OCI-LY7 (cell line): ENCODE data around the gene GABARAP. TPM values are rescaled to one million over a fixed set of nuclear protein-coding genes. Genes with fewer than 3 reads are reported as not detected.

Source experiments
- BruUV-seq: library from RNA; stranded (reverse); fragments of 400-500 nt; replicated peaks from 2 replicates; lab custom pipeline; 2021; lab: Mats Ljungman, UMichigan
- CTCF ChIA-PET: fragments of 300-600 bp; sonication (Branson Sonifier 250); formaldehyde crosslinking; loops from one replicate; lab custom pipeline; 2022; ENCODE audit warnings: antibody characterized with exemption; ENCODE audit not compliant: unreplicated experiment; lab: Charles Lee
- POLR2A ChIA-PET: fragments of 300-600 bp; sonication (Branson Sonifier 250); formaldehyde crosslinking; loops from one replicate; lab custom pipeline; 2022; ENCODE audit warnings: antibody characterized with exemption; lab: Charles Lee
- DNase-seq: peaks from one replicate; pipeline ENCODE4 v3.0.0-alpha.2; 2015; ENCODE audit warnings: low spot score
- H2AFZ ChIP-seq: fragments of 200-600 bp; sonication (generic), shearing (Covaris generic); 2 replicates; pipeline ENCODE4 v1.6.1; 2014; ENCODE audit warnings: mild to moderate bottlenecking, antibody characterized with exemption, low read length, moderate library complexity
- H3K27ac ChIP-seq: fragments of 200-600 bp; sonication (generic); 2 replicates; pipeline ENCODE4 v1.5.1; 2014; ENCODE audit warnings: mixed run types, low read depth, mild to moderate bottlenecking, moderate library complexity, low read length, inconsistent platforms; ENCODE audit not compliant: poor library complexity, severe bottlenecking
- H3K36me3 ChIP-seq: fragments of 200-600 bp; sonication (generic); 2 replicates; pipeline ENCODE4 v1.6.1; 2014; ENCODE audit warnings: mild to moderate bottlenecking, antibody characterized with exemption, low read length, moderate library complexity, mixed read lengths; ENCODE audit not compliant: insufficient read depth
- H3K4me1 ChIP-seq: fragments of 200-600 bp; sonication (generic); 2 replicates; pipeline ENCODE4 v1.5.1; 2014; ENCODE audit warnings: mild to moderate bottlenecking, low read length; ENCODE audit not compliant: insufficient read depth, poor library complexity, severe bottlenecking
- H3K4me2 ChIP-seq: fragments of 200-600 bp; sonication (generic); 2 replicates; pipeline ENCODE4 v1.6.1; 2014; ENCODE audit warnings: mild to moderate bottlenecking, low read length
- H3K4me3 ChIP-seq: fragments of 200-600 bp; sonication (generic); 2 replicates; pipeline ENCODE4 v1.5.1; 2014; ENCODE audit warnings: mild to moderate bottlenecking, low read depth, low read length; ENCODE audit not compliant: poor library complexity, severe bottlenecking
- H3K79me2 ChIP-seq: fragments of 200-600 bp; sonication (generic); 2 replicates; pipeline ENCODE4 v1.6.1; 2016; ENCODE audit warnings: low read depth, mild to moderate bottlenecking, low read length, moderate library complexity, mixed read lengths; ENCODE audit not compliant: insufficient read depth
- H3K9me2 ChIP-seq: fragments of 200-600 bp; sonication (generic); 2 replicates; pipeline ENCODE4 v1.6.1; 2016; ENCODE audit warnings: mild to moderate bottlenecking, low read length, mixed read lengths; ENCODE audit not compliant: insufficient read depth
- H3K9me3 ChIP-seq: fragments of 200-600 bp; sonication (generic); 2 replicates; pipeline ENCODE4 v1.6.1; 2014; ENCODE audit warnings: mild to moderate bottlenecking, mixed run types, low read length, mixed read lengths
- H4K20me1 ChIP-seq: fragments of 200-600 bp; sonication (generic); 2 replicates; pipeline ENCODE4 v1.6.1; 2014; ENCODE audit warnings: mild to moderate bottlenecking, antibody characterized with exemption, low read length, moderate library complexity, mixed read lengths; ENCODE audit not compliant: insufficient read depth
- EZH2phosphoT487 ChIP-seq: fragments of 200-600 bp; sonication (generic); IDR thresholded peaks from 2 replicates; pipeline ENCODE4 v1.6.1; 2018; ENCODE audit warnings: low read depth, borderline replicate concordance, mild to moderate bottlenecking, mixed run types, antibody characterized with exemption, low read length, moderate library complexity, mixed read lengths
- intact Hi-C: fragments of 100-400 bp; cut with micrococcal nuclease; formaldehyde crosslinking; loops from one replicate; pipeline ENCODE4 v1.10.0; 2022; ENCODE audit not compliant: unreplicated experiment
- total RNA-seq, 2 experiments: library from RNA; depleted of rRNA in 1 of 2; stranded (reverse); fragments of >200 nt in 1 of 2; shearing (Covaris generic) in 1 of 2; gene quantifications; 2 replicates each; pipeline ENCODE4 v1.2.3, GENCODE V29; 2014 to 2022
- TF ChIP-seq, protein P1 (sequence below): fragments of 200-600 bp; sonication (generic); conservative IDR thresholded peaks from 2 replicates; pipeline ENCODE4 v1.5.1; 2014; ENCODE audit warnings: mild to moderate bottlenecking, antibody characterized with exemption, low read length, moderate library complexity, mixed read lengths

Gene GABARAP
- total RNA-seq, 2 experiments from 2014 or later, result 128 to 199 TPM

- peak within 1 kb of the TSS; percentile 97 for H3K4me3 ChIP-seq
- intact Hi-C loops, result loop anchor here (1.0 kb wide), 1 partner anchor 13 kb away; no protein-coding TSS in a partner anchor
- DNase-seq, result peak; percentile 96
- ChIA-PET CTCF (interaction anchor here (0.6 to 2.4 kb wide), 2 partner anchors 13 to 792 kb away, joined by 3 to 7 read pairs; no protein-coding TSS in a partner anchor), POLR2A (no interaction called here)
- peak within 1 kb of the TSS; percentile 29; the same call in 1 of the 2 replicates for H2AFZ ChIP-seq
- H3K9me3 ChIP-seq, result no peaks in the 10 kb centered on the region
- peaks cover 40% of the 10 kb centered on the region for H3K4me1 ChIP-seq
- H3K79me2 ChIP-seq, result peaks cover 59% of the 10 kb centered on the region
- H3K36me3 ChIP-seq, result peaks cover 64% of the 10 kb centered on the region
- peak within 1 kb of the TSS; percentile 98 for H3K4me2 ChIP-seq
- peak within 1 kb of the TSS; percentile 65 for H3K27ac ChIP-seq
- peaks cover 19% of the 10 kb centered on the region for H4K20me1 ChIP-seq
- TSS peak; percentile 53 for BruUV-seq
- TF ChIP-seq, protein P1, sequence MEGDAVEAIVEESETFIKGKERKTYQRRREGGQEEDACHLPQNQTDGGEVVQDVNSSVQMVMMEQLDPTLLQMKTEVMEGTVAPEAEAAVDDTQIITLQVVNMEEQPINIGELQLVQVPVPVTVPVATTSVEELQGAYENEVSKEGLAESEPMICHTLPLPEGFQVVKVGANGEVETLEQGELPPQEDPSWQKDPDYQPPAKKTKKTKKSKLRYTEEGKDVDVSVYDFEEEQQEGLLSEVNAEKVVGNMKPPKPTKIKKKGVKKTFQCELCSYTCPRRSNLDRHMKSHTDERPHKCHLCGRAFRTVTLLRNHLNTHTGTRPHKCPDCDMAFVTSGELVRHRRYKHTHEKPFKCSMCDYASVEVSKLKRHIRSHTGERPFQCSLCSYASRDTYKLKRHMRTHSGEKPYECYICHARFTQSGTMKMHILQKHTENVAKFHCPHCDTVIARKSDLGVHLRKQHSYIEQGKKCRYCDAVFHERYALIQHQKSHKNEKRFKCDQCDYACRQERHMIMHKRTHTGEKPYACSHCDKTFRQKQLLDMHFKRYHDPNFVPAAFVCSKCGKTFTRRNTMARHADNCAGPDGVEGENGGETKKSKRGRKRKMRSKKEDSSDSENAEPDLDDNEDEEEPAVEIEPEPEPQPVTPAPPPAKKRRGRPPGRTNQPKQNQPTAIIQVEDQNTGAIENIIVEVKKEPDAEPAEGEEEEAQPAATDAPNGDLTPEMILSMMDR, result no peak
- no peak for TF ChIP-seq EZH2phosphoT487
- H3K9me2 ChIP-seq, result no peaks in the 10 kb centered on the region
Observed at GRCh38 chr17:7234083-7234951, 7.9 kb downstream of the GABARAP start, which contains the start of gene DVL2. DVL2 (minus strand) TSS chr17:7234517; CDS start chr17:7234262, 255 bp downstream.

GRCh38 chr17:7233701-7234082, 8.6 kb downstream of the GABARAP start:
- Histone ChIP-seq H3K9me3 (no peaks in the 10 kb centered on the region), H3K4me3 (peak overlapping the region; percentile 97), H3K4me2 (peak overlapping the region; percentile 98), H3K9me2 (no peaks in the 10 kb centered on the region), H2AFZ (peak overlapping the region; percentile 29; the same call in 1 of the 2 replicates), H4K20me1 (peaks cover 19% of the 10 kb centered on the region), H3K4me1 (peaks cover 40% of the 10 kb centered on the region), H3K36me3 (peaks cover 65% of the 10 kb centered on the region), H3K79me2 (peaks cover 54% of the 10 kb centered on the region), H3K27ac (peak overlapping the region; percentile 65)
- ChIA-PET POLR2A (no interaction called here), CTCF (interaction anchor here (0.6 to 2.4 kb wide), 2 partner anchors 12 to 791 kb away, joined by 3 to 7 read pairs; no protein-coding TSS in a partner anchor)
- TF ChIP-seq, protein P1, result no peak
- no peak for TF ChIP-seq EZH2phosphoT487
- intact Hi-C loops, result loop anchor here (1.0 kb wide), 1 partner anchor 12 kb away; no protein-coding TSS in a partner anchor
- no peak for DNase-seq
- BruUV-seq, result no TSS peak
